T-cell (primary cell): ENCODE data around the gene RGS19. TPM values are rescaled to one million over a fixed set of nuclear protein-coding genes. Genes with fewer than 3 reads are reported as not detected.

Experiments
- ATAC-seq, 4 experiments: fragments of 200-7000 bp in 3 of 4; fragments of 150-1000 bp in 1 of 4; cut with Tn5 transposase; replicated peaks in 1 of 4; 1 replicate in 3 of 4; 2 replicates in 1 of 4; pipeline ENCODE4 v1.10.0; 2021; ENCODE audit warnings: moderate library complexity in 3 of 4, mild to moderate bottlenecking in 2 of 4, moderate number of reproducible peaks in 1 of 4
- CTCF ChIA-PET, 2 donors: fragments of 300-600 bp; sonication (Branson Sonifier 250); formaldehyde crosslinking; loops; one replicate each; lab custom pipeline; 2022; ENCODE audit warnings: antibody characterized with exemption in 2 of 2; lab: Charles Lee
- POLR2A ChIA-PET, 2 donors: fragments of 300-600 bp; sonication (Branson Sonifier 250); formaldehyde crosslinking; loops; one replicate each; lab custom pipeline; 2022; ENCODE audit warnings: antibody characterized with exemption in 2 of 2; lab: Charles Lee
- DNase-seq, 35 experiments: peaks; one replicate each; pipeline versions ENCODE4 v3.0.0 to v3.0.0-alpha.2; 2013 to 2023
- H3K27ac ChIP-seq: one replicate; pipeline ENCODE4 v1.5.1; 2013; ENCODE audit warnings: low read length
- H3K27me3 ChIP-seq, 2 experiments: replicated peaks in 1 of 2; 1 replicate in 1 of 2; 2 replicates in 1 of 2; pipeline versions ENCODE4 v1.6.1 to v1.7.0; 2013; ENCODE audit warnings: low read length in 1 of 2, mixed read lengths in 1 of 2; ENCODE audit not compliant: control insufficient read depth in 2 of 2, insufficient read depth in 2 of 2; ENCODE audit errors: extremely low read depth in 1 of 2
- H3K36me3 ChIP-seq, 2 donors: 1 replicate in 1 of 2; 2 replicates in 1 of 2; pipeline versions ENCODE4 v1.6.1 to v1.7.0; 2013; ENCODE audit warnings: low read length in 1 of 2; ENCODE audit not compliant: control insufficient read depth in 2 of 2, insufficient read depth in 1 of 2; ENCODE audit errors: extremely low read depth in 1 of 2
- H3K4me1 ChIP-seq, 2 experiments: 1 replicate in 1 of 2; 2 replicates in 1 of 2; pipeline versions ENCODE4 v1.6.1 to v1.7.0; 2013; ENCODE audit warnings: low read length in 2 of 2, mixed read lengths in 1 of 2; ENCODE audit not compliant: insufficient read depth in 2 of 2, control insufficient read depth in 1 of 2; ENCODE audit errors: extremely low read depth in 1 of 2
- H3K4me3 ChIP-seq, 2 donors: 1 replicate in 1 of 2; 2 replicates in 1 of 2; pipeline versions ENCODE4 v1.5.1 to v1.7.0; 2013; ENCODE audit warnings: mild to moderate bottlenecking in 2 of 2, low read length in 1 of 2, moderate library complexity in 1 of 2; ENCODE audit not compliant: control insufficient read depth in 1 of 2; ENCODE audit errors: extremely low read depth in 1 of 2
- H3K9me3 ChIP-seq: 2 replicates; pipeline ENCODE4 v1.7.0; 2013
- H3K27ac Mint-ChIP-seq, 2 donors: one replicate each; pipeline ENCODE4 v1.8.0; 2020 to 2021; ENCODE audit warnings: mild to moderate bottlenecking in 2 of 2, mixed read lengths in 2 of 2
- H3K27me3 Mint-ChIP-seq, 2 donors: one replicate each; pipeline ENCODE4 v1.8.0; 2021 to 2022; ENCODE audit warnings: mixed read lengths in 2 of 2
- H3K36me3 Mint-ChIP-seq: one replicate; pipeline ENCODE4 v1.8.0; 2021; ENCODE audit warnings: mixed read lengths
- H3K4me1 Mint-ChIP-seq, 3 donors: one replicate each; pipeline ENCODE4 v1.8.0; 2020 to 2022; ENCODE audit warnings: mixed read lengths in 3 of 3, mild to moderate bottlenecking in 1 of 3
- H3K4me3 Mint-ChIP-seq, 3 donors: one replicate each; pipeline ENCODE4 v1.8.0; 2020 to 2022; ENCODE audit warnings: mild to moderate bottlenecking in 3 of 3, mixed read lengths in 3 of 3, moderate library complexity in 3 of 3
- H3K9me3 Mint-ChIP-seq, 3 donors: one replicate each; pipeline ENCODE4 v1.8.0; 2020 to 2022; ENCODE audit warnings: mixed read lengths in 3 of 3
- WGBS: methylation state at CpG from one replicate; pipeline ENCODE4 v1.1.5; 2013; ENCODE audit warnings: missing lambda C conversion rate; ENCODE audit not compliant: insufficient coverage; 5-methylcytosine and 5-hydroxymethylcytosine counted together
- total RNA-seq, 35 experiments: library from RNA in 6 of 35; stranded (reverse) in 6 of 35; fragments of 120-200 nt in 1 of 35; gene quantifications; one replicate each; pipeline versions ENCODE4 v1.2.1 to v1.2.4 and lab custom pipeline; 2013 to 2026

The RGS19 gene
- total RNA-seq, 5 donors from 2014 or later (not counting 1 experiment from before 2014, with no cell fraction given) = 39.2 to 61.7 (median 57.3) TPM

DNA sequence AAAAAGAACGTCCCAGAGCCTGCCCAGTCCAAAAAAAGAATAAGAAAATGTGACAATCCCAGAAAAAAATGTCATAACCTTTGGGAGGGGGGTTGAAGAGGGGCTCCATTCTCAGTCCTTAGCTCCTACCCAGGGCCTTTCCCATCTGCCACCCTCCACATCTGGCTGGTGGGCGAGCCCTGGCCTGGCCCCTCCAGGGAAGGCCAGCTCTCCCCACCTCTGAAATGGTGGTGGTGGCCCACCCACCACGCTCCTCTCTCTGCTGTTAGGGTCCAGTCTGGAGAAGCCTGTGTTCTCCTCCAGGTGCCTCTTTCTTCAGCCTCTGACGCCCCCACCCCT lies 415 bp downstream of the RGS19 start:
- H3K4me3 ChIP-seq = peak overlapping the region; percentile 90 to 97
- H3K4me1 Mint-ChIP-seq = peaks cover 40 to 46% (median 43%) of the 10 kb centered on the region in 3 donors
- POLR2A ChIA-PET = no interaction called here
- WGBS = 0% methylated on average over 2 of the region's 4 CpGs
- peaks cover 0 to 21% of the 10 kb centered on the region in 2 donors for H3K36me3 ChIP-seq
- peaks cover 0 to 7% of the 10 kb centered on the region in 2 experiments for H3K27me3 ChIP-seq
- peaks cover 3% of the 10 kb centered on the region for H3K36me3 Mint-ChIP-seq
- peak overlapping the region; percentile 76 for H3K27ac ChIP-seq
- H3K27me3 Mint-ChIP-seq = no peaks in the 10 kb centered on the region
- peaks cover 25 to 69% of the 10 kb centered on the region in 2 experiments for H3K4me1 ChIP-seq
- no peaks in the 10 kb centered on the region for H3K9me3 ChIP-seq
- CTCF ChIA-PET = no interaction called here
- ATAC-seq (no peak), DNase-seq (no peak)
- no peaks in the 10 kb centered on the region for H3K9me3 Mint-ChIP-seq
- H3K27ac Mint-ChIP-seq = peak overlapping the region; percentile 89 to 94
- peak overlapping the region; percentile 83 to 91 (median 88) for H3K4me3 Mint-ChIP-seq

DNA sequence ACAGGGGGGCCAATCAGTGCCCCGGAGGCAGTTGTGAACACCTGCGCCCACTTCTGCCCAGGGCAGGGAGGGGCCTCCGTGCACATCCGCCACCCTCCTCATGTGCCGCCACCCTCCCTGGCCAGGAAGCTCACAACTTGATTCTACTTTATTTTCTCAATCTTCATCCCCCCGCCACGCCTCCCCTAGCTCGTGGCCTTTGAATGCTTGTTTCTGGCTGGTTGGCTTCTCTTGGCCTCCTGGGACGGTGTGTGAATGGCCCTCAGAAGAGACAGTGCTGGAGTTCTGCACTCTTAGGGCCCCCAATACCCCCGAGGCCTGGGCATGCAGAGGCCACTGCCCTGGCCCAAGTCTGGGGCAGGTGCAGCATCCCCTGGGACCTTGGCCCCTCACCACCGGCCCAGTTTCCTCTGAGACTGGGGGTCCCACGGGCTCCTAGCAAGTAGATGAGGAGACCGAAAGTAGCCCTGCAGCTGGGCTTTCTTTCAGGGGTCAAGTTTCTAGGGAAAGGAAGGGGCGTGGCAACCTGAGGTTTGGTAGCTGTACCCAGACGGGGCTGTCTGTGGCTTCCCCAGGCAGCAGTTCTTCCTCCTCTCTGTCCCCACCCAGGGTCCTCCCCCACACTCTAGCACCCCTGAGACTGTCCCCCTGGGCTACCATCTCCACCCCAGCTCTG lies 1.3 kb downstream of the RGS19 start:
- H3K36me3 ChIP-seq = peaks cover 3 to 30% of the 10 kb centered on the region in 2 donors
- Mint-ChIP-seq H3K4me3 (peak overlapping the region; percentile 83 to 91 (median 88)), H3K9me3 (no peaks in the 10 kb centered on the region), H3K27ac (peak overlapping the region; percentile 89 to 94), H3K36me3 (peaks cover 3% of the 10 kb centered on the region), H3K27me3 (no peaks in the 10 kb centered on the region), H3K4me1 (peaks cover 37 to 42% (median 40%) of the 10 kb centered on the region in 3 donors)
- peak overlapping the region; percentile 76 for H3K27ac ChIP-seq
- ChIA-PET CTCF (interaction anchor here in 1 of 2 donors (0.6 kb wide), 1 partner anchor 176 kb away, joined by 4 read pairs; no protein-coding TSS in a partner anchor), POLR2A (no interaction called here)
- 0% methylated on average over 10 of the region's 15 CpGs for WGBS
- DNase-seq (peak; percentile 53 to 80 (median 70)), ATAC-seq (peak; percentile 62 to 71 (median 68))
- peaks cover 23 to 65% of the 10 kb centered on the region in 2 experiments for H3K4me1 ChIP-seq
- H3K27me3 ChIP-seq = peaks cover 0 to 3% of the 10 kb centered on the region in 2 experiments
- H3K9me3 ChIP-seq = no peaks in the 10 kb centered on the region
- peak overlapping the region; percentile 90 to 97 for H3K4me3 ChIP-seq

DNA sequence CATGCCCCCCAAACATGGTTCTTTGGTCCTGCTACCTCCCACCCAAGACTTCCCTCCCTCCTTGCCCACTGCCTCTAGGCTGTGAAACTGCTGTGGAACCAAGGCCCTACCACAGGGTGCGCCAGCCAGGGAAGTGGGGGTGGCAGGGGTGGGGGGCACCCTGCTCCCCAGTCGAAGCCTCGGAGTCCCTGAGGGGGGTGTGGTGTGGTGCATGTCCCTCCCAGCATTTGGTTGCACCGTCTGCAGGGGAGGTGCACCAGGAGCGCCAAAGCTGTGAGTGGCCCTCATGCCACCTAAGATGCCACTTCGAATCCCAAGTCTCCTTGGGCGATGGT lies 1.8 kb downstream of the RGS19 start:
- H3K36me3 Mint-ChIP-seq = peaks cover 3% of the 10 kb centered on the region
- Histone ChIP-seq H3K36me3 (peaks cover 7 to 34% of the 10 kb centered on the region in 2 donors), H3K27ac (peak overlapping the region; percentile 76), H3K4me3 (peak overlapping the region; percentile 90 to 97), H3K27me3 (no peaks in the 10 kb centered on the region), H3K4me1 (peaks cover 20 to 60% of the 10 kb centered on the region in 2 experiments), H3K9me3 (no peaks in the 10 kb centered on the region)
- DNase-seq (no peak), ATAC-seq (peak in 3 of 4 experiments; percentile 2 to 3 (median 2))
- WGBS = 0% methylated on average over 7 of the region's 7 CpGs
- no peaks in the 10 kb centered on the region for H3K27me3 Mint-ChIP-seq
- peak overlapping the region; percentile 83 to 91 (median 88) for H3K4me3 Mint-ChIP-seq
- peaks cover 34 to 37% (median 37%) of the 10 kb centered on the region in 3 donors for H3K4me1 Mint-ChIP-seq
- peak overlapping the region; percentile 89 to 94 for H3K27ac Mint-ChIP-seq
- ChIA-PET CTCF (interaction anchor here in 1 of 2 donors (0.6 kb wide), 1 partner anchor 176 kb away, joined by 4 read pairs; no protein-coding TSS in a partner anchor), POLR2A (no interaction called here)
- H3K9me3 Mint-ChIP-seq = no peaks in the 10 kb centered on the region

DNA sequence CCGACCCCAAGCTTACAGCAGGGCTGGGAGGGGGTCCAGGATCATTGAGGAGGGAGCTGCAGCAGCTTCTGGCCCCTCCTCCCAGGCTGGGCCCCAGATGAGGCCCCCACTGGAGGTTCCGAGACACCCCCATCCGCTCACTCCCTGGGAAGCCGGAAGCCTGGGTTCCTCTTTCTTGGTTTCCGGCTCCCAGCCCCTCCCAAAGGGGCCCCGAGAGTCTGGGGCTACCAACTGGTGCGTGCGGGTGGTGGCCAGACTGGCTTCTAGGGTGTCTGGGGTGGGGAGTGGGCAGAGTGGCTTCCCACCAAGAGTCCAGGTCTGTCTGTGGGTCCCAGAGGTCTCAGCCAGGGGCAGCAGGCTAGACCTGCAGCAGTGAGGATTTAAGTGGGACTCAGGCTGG lies 2.2 kb downstream of the RGS19 start:
- peak overlapping the region; percentile 83 to 91 (median 88) for H3K4me3 Mint-ChIP-seq
- peak overlapping the region; percentile 89 to 94 for H3K27ac Mint-ChIP-seq
- Histone ChIP-seq H3K4me3 (peak overlapping the region; percentile 90 to 97), H3K27ac (peak overlapping the region; percentile 76), H3K9me3 (no peaks in the 10 kb centered on the region), H3K27me3 (no peaks in the 10 kb centered on the region), H3K36me3 (peaks cover 9 to 38% of the 10 kb centered on the region in 2 donors), H3K4me1 (peaks cover 18 to 56% of the 10 kb centered on the region in 2 experiments)
- DNase-seq (peak in 7 of 35 experiments; percentile 20 to 57 (median 31)), ATAC-seq (peak in 2 of 4 experiments; percentile 10 to 21)
- CTCF ChIA-PET = no interaction called here
- POLR2A ChIA-PET = no interaction called here
- WGBS = 10% methylated on average over 7 of the region's 8 CpGs
- no peaks in the 10 kb centered on the region for H3K9me3 Mint-ChIP-seq
- peaks cover 31 to 36% (median 33%) of the 10 kb centered on the region in 3 donors for H3K4me1 Mint-ChIP-seq
- H3K27me3 Mint-ChIP-seq = no peaks in the 10 kb centered on the region
- H3K36me3 Mint-ChIP-seq = peaks cover 3% of the 10 kb centered on the region

DNA sequence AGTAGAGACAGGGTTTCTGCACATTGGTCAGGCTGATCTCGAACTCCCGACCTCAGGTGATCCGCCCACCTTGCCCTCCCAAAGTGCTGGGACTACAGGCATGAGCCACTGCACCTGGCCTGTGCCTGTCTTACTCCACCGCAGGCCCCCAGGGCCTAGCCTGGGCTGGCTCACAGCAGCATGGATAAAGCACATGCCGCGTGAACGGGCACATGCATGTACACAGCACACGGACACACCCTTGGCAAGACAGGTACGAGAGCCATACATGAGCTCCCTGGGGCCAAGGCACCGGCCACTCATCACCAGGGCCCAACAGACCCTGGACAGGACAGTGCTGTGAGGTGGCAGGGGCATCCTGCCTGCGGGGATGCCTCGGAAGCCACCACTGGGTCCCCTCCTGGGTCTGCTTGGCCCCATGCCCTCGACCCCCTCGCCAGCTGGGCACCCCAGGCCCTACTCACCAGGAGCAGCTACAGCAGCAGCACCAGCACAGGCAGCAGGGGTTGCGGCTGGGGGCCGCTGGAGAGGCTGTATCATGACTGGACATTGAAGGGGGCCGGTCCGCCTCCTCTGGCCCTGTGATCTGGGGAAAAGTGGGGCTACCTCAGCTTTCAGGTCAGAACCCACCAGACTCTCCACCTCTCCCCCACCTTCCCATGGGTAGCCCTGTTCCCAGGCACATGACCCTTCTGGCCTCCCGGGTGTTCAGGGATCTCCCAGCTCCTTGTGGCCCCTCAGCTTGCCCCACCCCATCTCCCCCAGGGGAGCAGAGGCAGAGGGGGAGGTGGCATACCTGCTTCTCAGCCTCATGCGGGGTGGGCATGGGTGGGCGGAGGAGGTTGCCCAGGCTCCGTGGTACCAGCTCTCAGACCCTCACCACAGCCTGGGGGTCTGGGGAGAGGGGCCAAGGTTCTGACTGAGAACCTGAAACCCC lies 3.0 kb downstream of the RGS19 start:
- no peak for DNase-seq
- no peak for ATAC-seq
- CTCF ChIA-PET = no interaction called here

DNA sequence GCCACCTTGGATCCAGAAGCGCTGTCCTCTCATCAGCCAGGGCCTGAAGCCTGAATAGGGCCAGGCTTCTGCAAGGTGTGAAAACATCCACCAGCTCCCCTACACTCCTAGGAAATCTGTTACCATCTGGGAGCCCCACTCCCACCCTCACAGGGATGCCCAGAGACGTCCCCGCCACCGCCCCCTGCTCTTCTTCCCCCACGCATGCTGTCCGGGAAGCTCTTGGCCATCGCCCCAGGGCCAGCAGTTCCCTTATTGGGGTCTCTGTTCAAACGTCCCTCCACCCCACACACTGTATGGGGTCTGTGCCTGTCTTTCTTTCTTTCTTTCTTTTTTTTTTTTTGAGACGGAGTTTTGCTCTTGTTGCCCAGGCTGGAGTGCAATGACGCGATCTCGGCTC lies 3.8 kb downstream of the RGS19 start:
- no peaks in the 10 kb centered on the region for H3K9me3 ChIP-seq
- CTCF ChIA-PET = no interaction called here
- Mint-ChIP-seq H3K9me3 (no peaks in the 10 kb centered on the region), H3K4me3 (peak overlapping the region in 1 of 3 donors; percentile 91), H3K36me3 (peaks cover 3% of the 10 kb centered on the region), H3K27me3 (no peaks in the 10 kb centered on the region), H3K4me1 (peaks cover 18 to 34% (median 25%) of the 10 kb centered on the region in 3 donors), H3K27ac (peak overlapping the region; percentile 22 to 43)
- POLR2A ChIA-PET = no interaction called here
- no peak overlapping the region for H3K4me3 ChIP-seq
- H3K27me3 ChIP-seq = no peaks in the 10 kb centered on the region
- H3K36me3 ChIP-seq = peaks cover 9 to 42% of the 10 kb centered on the region in 2 donors
- no peak overlapping the region for H3K27ac ChIP-seq
- 98% methylated on average over 7 of the region's 12 CpGs for WGBS
- ATAC-seq (no peak), DNase-seq (no peak)
- H3K4me1 ChIP-seq = peaks cover 13 to 51% of the 10 kb centered on the region in 2 experiments

More for the DNA sequence above, 3.0 kb downstream of the RGS19 start:
- H3K36me3 ChIP-seq = peaks cover 9 to 42% of the 10 kb centered on the region in 2 donors
- no peaks in the 10 kb centered on the region for H3K27me3 Mint-ChIP-seq
- peak overlapping the region; percentile 71 to 94 for H3K27ac Mint-ChIP-seq
- peak overlapping the region in 2 of 3 donors; percentile 21 to 91 for H3K4me3 Mint-ChIP-seq
- H3K9me3 ChIP-seq = no peaks in the 10 kb centered on the region
- H3K36me3 Mint-ChIP-seq = peaks cover 3% of the 10 kb centered on the region
- peak overlapping the region; percentile 90 to 97 for H3K4me3 ChIP-seq
- H3K4me1 ChIP-seq = peaks cover 15 to 54% of the 10 kb centered on the region in 2 experiments
- POLR2A ChIA-PET = no interaction called here
- H3K27ac ChIP-seq = peak overlapping the region; percentile 76
- no peaks in the 10 kb centered on the region for H3K9me3 Mint-ChIP-seq
- no peaks in the 10 kb centered on the region for H3K27me3 ChIP-seq
- peaks cover 25 to 34% (median 26%) of the 10 kb centered on the region in 3 donors for H3K4me1 Mint-ChIP-seq
- 88% methylated on average over 16 of the region's 22 CpGs for WGBS
